GM10266 (cell line): Measurements from ENCODE around the gene TBX1.

ENCODE experiments used
- DNase-seq: peaks from one replicate; pipeline ENCODE4 v3.0.0; 2012; ENCODE audit errors: extremely low spot score
- TF ChIP-seq, protein P1 (sequence below): IDR thresholded peaks from 2 replicates; pipeline ENCODE4 v1.5.1; 2012; ENCODE audit warnings: mild to moderate bottlenecking, low read depth; ENCODE audit not compliant: control insufficient read depth, insufficient read depth; ENCODE audit errors: missing control alignments

Gene TBX1

GRCh38 chr22:19761725-19762567 lies 1.4 kb downstream of the TBX1 start:
- DNase-seq: no peak
- TF ChIP-seq, protein P1, sequence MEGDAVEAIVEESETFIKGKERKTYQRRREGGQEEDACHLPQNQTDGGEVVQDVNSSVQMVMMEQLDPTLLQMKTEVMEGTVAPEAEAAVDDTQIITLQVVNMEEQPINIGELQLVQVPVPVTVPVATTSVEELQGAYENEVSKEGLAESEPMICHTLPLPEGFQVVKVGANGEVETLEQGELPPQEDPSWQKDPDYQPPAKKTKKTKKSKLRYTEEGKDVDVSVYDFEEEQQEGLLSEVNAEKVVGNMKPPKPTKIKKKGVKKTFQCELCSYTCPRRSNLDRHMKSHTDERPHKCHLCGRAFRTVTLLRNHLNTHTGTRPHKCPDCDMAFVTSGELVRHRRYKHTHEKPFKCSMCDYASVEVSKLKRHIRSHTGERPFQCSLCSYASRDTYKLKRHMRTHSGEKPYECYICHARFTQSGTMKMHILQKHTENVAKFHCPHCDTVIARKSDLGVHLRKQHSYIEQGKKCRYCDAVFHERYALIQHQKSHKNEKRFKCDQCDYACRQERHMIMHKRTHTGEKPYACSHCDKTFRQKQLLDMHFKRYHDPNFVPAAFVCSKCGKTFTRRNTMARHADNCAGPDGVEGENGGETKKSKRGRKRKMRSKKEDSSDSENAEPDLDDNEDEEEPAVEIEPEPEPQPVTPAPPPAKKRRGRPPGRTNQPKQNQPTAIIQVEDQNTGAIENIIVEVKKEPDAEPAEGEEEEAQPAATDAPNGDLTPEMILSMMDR: no peak

GRCh38 chr22:19762568-19763457 lies 2.2 kb downstream of the TBX1 start:
- DNase-seq: no peak
- TF ChIP-seq, protein P1: no peak

- TF ChIP-seq, protein P1: no peak
- DNase-seq: no peak
Measured at GRCh38 chr22:19763458-19764298, 3.1 kb downstream of the TBX1 start.

- TF ChIP-seq, protein P1: no peak
- DNase-seq: no peak
Measured at GRCh38 chr22:19764299-19764593, 3.7 kb downstream of the TBX1 start.

GRCh38 chr22:19764636-19765476 lies 4.3 kb downstream of the TBX1 start:
- DNase-seq: no peak
- TF ChIP-seq, protein P1: no peak

GRCh38 chr22:19765477-19766239 lies 5.1 kb downstream of the TBX1 start:
- TF ChIP-seq, protein P1: no peak
- DNase-seq: peak; percentile 55
